Astrocyte (in vitro differentiated cells and primary cell): Measurements from ENCODE around the gene ZNF326. TPM values are rescaled to one million over a fixed set of nuclear protein-coding genes. Genes with fewer than 3 reads are reported as not detected.
"Not testable (repeated sequence)": the region's sequence is repeated elsewhere in the genome, so short reads cannot be mapped to it uniquely, and the experiment has no call there.

Source experiments
- DNase-seq: peaks from one replicate; pipeline ENCODE4 v3.0.0-alpha.2; 2010; ENCODE audit warnings: low read depth
- FAIRE-seq: peaks from 2 replicates; lab custom pipeline; 2011; peaks lifted over from hg19 to GRCh38; lab: Jason Lieb, UNC
- H2AFZ ChIP-seq: 2 replicates; pipeline ENCODE4 v1.6.0; 2012; ENCODE audit warnings: low read depth, low read length, inconsistent platforms
- H3K27ac ChIP-seq: 2 replicates; pipeline ENCODE4 v1.5.1; 2011; ENCODE audit warnings: low read depth, low read length, inconsistent platforms
- H3K27me3 ChIP-seq: 2 replicates; pipeline ENCODE4 v1.6.0; 2011; ENCODE audit warnings: low read length, inconsistent platforms; ENCODE audit not compliant: insufficient read depth
- H3K36me3 ChIP-seq: 2 replicates; pipeline ENCODE4 v1.5.1; 2011; ENCODE audit warnings: low read length, inconsistent platforms; ENCODE audit not compliant: insufficient read depth
- H3K4me1 ChIP-seq: 2 replicates; pipeline ENCODE4 v1.5.1; 2011; ENCODE audit warnings: low read length, inconsistent platforms; ENCODE audit not compliant: insufficient read depth
- H3K4me2 ChIP-seq: 2 replicates; pipeline ENCODE4 v1.6.0; 2012; ENCODE audit warnings: low read length, inconsistent platforms
- H3K4me3 ChIP-seq: 2 replicates; pipeline ENCODE4 v1.5.1; 2011; ENCODE audit warnings: low read depth, mild to moderate bottlenecking, low read length, inconsistent platforms; ENCODE audit not compliant: insufficient read depth
- H3K79me2 ChIP-seq: 2 replicates; pipeline ENCODE4 v1.6.0; 2012; ENCODE audit warnings: mild to moderate bottlenecking, low read length, inconsistent platforms; ENCODE audit not compliant: insufficient read depth
- H3K9ac ChIP-seq: 2 replicates; pipeline ENCODE4 v1.6.0; 2012; ENCODE audit warnings: mild to moderate bottlenecking, low read length, inconsistent platforms
- H3K9me3 ChIP-seq: 2 replicates; pipeline ENCODE4 v1.5.1; 2012; ENCODE audit warnings: low read depth, mild to moderate bottlenecking, low read length, inconsistent platforms; ENCODE audit not compliant: insufficient read depth
- H4K20me1 ChIP-seq: 2 replicates; pipeline ENCODE4 v1.6.0; 2012; ENCODE audit warnings: low read length, inconsistent platforms; ENCODE audit not compliant: insufficient read depth
- H3K27ac Mint-ChIP-seq: one replicate; pipeline ENCODE4 v1.8.0; 2021; ENCODE audit warnings: mild to moderate bottlenecking, mixed read lengths; ENCODE audit not compliant: unreplicated experiment
- H3K27me3 Mint-ChIP-seq: one replicate; pipeline ENCODE4 v1.8.0; 2021; ENCODE audit warnings: low read depth, mixed read lengths; ENCODE audit not compliant: unreplicated experiment
- H3K36me3 Mint-ChIP-seq: one replicate; pipeline ENCODE4 v1.8.0; 2021; ENCODE audit warnings: low read depth, mixed read lengths; ENCODE audit not compliant: unreplicated experiment
- H3K4me1 Mint-ChIP-seq: one replicate; pipeline ENCODE4 v1.8.0; 2021; ENCODE audit warnings: low read depth, mixed read lengths; ENCODE audit not compliant: unreplicated experiment
- H3K4me3 Mint-ChIP-seq: one replicate; pipeline ENCODE4 v1.8.0; 2021; ENCODE audit warnings: mild to moderate bottlenecking, moderate library complexity, mixed read lengths; ENCODE audit not compliant: unreplicated experiment
- H3K9me3 Mint-ChIP-seq: one replicate; pipeline ENCODE4 v1.8.0; 2021; ENCODE audit warnings: mild to moderate bottlenecking, mixed read lengths; ENCODE audit not compliant: unreplicated experiment
- EZH2 ChIP-seq: IDR thresholded peaks from 2 replicates; pipeline ENCODE4 v1.6.1; 2012; ENCODE audit warnings: mild to moderate bottlenecking, low read length, inconsistent platforms; ENCODE audit not compliant: insufficient read depth
- total RNA-seq: library from RNA; stranded (reverse); gene quantifications from 2 replicates; pipeline ENCODE4 v1.2.1, GENCODE V29; 2021
- TF ChIP-seq, protein P1 (sequence below): IDR thresholded peaks from 2 replicates; pipeline ENCODE4 v1.5.1; 2011; ENCODE audit warnings: low read depth, mild to moderate bottlenecking, inconsistent platforms, low read length, moderate library complexity; ENCODE audit not compliant: insufficient read depth

The ZNF326 gene
- total RNA-seq, 1 donor from 2014 or later: 27.7 TPM

DNA sequence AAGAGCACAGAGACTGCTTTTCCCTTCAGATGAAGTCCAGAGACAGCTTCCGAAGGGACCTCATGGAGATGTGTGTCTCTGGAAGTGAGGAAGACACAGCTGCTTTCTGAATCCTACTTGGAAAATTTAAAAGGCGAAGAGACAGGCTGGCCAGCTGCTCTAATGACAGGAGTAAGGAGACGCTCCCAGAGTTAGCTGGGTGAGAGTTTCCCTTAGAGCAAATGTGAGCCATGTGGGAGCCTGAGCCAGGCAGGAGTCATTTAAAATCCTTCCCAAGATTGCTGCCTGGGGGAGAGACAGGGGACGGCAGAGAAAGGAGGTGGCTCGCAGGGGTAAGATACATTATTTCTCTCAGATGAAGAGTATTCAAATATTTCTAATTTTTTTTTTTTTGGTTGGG is 53.1 kb downstream of the ZNF326 start:
- Mint-ChIP-seq H3K4me3 (no peak overlapping the region), H3K4me1 (peaks cover 5% of the 10 kb centered on the region), H3K36me3 (no peaks in the 10 kb centered on the region), H3K27me3 (no peaks in the 10 kb centered on the region), H3K27ac (no peak overlapping the region), H3K9me3 (no peaks in the 10 kb centered on the region)
- H4K20me1 ChIP-seq: no peaks in the 10 kb centered on the region
- no peaks in the 10 kb centered on the region for H3K36me3 ChIP-seq
- H3K27me3 ChIP-seq: no peaks in the 10 kb centered on the region
- no peaks in the 10 kb centered on the region for H3K79me2 ChIP-seq
- no peak for DNase-seq
- no peak for TF ChIP-seq EZH2
- TF ChIP-seq, protein P1, sequence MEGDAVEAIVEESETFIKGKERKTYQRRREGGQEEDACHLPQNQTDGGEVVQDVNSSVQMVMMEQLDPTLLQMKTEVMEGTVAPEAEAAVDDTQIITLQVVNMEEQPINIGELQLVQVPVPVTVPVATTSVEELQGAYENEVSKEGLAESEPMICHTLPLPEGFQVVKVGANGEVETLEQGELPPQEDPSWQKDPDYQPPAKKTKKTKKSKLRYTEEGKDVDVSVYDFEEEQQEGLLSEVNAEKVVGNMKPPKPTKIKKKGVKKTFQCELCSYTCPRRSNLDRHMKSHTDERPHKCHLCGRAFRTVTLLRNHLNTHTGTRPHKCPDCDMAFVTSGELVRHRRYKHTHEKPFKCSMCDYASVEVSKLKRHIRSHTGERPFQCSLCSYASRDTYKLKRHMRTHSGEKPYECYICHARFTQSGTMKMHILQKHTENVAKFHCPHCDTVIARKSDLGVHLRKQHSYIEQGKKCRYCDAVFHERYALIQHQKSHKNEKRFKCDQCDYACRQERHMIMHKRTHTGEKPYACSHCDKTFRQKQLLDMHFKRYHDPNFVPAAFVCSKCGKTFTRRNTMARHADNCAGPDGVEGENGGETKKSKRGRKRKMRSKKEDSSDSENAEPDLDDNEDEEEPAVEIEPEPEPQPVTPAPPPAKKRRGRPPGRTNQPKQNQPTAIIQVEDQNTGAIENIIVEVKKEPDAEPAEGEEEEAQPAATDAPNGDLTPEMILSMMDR: no peak
- H2AFZ ChIP-seq: no peak overlapping the region
- no peak overlapping the region for H3K27ac ChIP-seq
- H3K9ac ChIP-seq: no peak overlapping the region
- no peaks in the 10 kb centered on the region for H3K9me3 ChIP-seq
- H3K4me1 ChIP-seq: no peaks in the 10 kb centered on the region
- H3K4me3 ChIP-seq: no peak overlapping the region
- H3K4me2 ChIP-seq: no peak overlapping the region
- FAIRE-seq: no peak

DNA sequence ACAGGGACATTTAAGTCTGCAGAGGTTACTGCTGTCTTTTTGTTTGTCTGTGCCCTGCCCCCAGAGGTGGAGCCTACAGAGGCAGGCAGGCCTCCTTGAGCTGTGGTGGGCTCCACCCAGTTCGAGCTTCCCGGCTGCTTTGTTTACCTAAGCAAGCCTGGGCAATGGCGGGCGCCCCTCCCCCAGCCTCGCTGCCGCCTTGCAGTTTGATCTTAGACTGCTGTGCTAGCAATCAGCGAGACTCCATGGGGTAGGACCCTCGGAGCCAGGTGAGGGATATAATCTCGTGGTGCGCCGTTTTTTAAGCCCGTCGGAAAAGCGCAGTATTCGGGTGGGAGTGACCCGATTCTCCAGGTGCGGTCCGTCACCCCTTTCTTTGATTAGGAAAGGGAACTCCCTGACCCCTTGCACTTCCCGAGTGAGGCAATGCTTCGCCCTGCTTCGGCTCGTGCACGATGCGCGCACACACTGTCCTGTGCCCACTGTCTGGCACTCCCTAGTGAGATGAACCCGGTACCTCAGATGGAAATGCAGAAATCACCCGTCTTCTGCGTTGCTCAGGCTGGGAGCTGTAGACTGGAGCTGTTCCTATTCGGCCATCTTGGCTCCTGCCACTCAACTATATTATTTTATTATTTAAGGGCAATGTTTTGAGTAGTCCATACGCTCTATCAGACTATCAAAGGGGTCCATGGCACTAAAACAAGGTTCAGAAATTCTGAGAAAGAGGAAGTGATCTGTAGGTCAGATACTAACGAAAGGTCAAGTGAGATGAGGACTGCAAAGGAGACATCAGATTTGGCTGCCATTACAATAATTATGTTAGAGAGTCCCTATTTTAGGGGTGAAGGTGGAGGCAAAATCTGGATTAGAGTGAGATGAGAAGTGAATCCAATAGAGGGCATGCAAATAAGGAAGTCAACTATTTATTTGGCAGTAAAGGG is 68.1 kb downstream of the ZNF326 start:
- not testable (repeated sequence) for H3K27me3 Mint-ChIP-seq, H3K4me3 Mint-ChIP-seq, H3K9me3 Mint-ChIP-seq, H3K9me3 ChIP-seq, H3K36me3 ChIP-seq, H2AFZ ChIP-seq, H3K79me2 ChIP-seq, H3K4me3 ChIP-seq, H4K20me1 ChIP-seq, H3K9ac ChIP-seq, H3K27ac Mint-ChIP-seq, FAIRE-seq, H3K4me1 Mint-ChIP-seq, H3K36me3 Mint-ChIP-seq, H3K4me2 ChIP-seq, DNase-seq, H3K4me1 ChIP-seq, H3K27me3 ChIP-seq, H3K27ac ChIP-seq

GRCh38 chr1:90064109-90064508 is 69.2 kb downstream of the ZNF326 start:
- not testable (repeated sequence) for H3K79me2 ChIP-seq, DNase-seq, H3K36me3 ChIP-seq, H3K4me2 ChIP-seq, H3K4me1 Mint-ChIP-seq, H3K9me3 Mint-ChIP-seq, FAIRE-seq, H3K4me3 ChIP-seq, H3K36me3 Mint-ChIP-seq, H3K4me1 ChIP-seq, H3K4me3 Mint-ChIP-seq, H3K27me3 Mint-ChIP-seq, H3K9me3 ChIP-seq, H2AFZ ChIP-seq, H4K20me1 ChIP-seq, H3K9ac ChIP-seq, H3K27me3 ChIP-seq, H3K27ac Mint-ChIP-seq, H3K27ac ChIP-seq
